Loucy (cell line): ENCODE measurements around the gene MAD2L1BP.

ENCODE experiments used
- H2AFZ ChIP-seq: fragments of 200-600 bp; sonication (generic); 2 replicates; pipeline ENCODE4 v1.6.0; 2016; ENCODE audit warnings: antibody characterized with exemption, mild to moderate bottlenecking, low read length, moderate library complexity
- H3F3A ChIP-seq: fragments of 200-600 bp; 2 replicates; pipeline ENCODE4 v1.6.0; 2016; ENCODE audit warnings: antibody characterized with exemption, low read depth, mild to moderate bottlenecking
- H3K27me3 ChIP-seq: fragments of 200-600 bp; sonication (generic); 2 replicates; pipeline ENCODE4 v1.6.1; 2014; ENCODE audit warnings: low read length, mild to moderate bottlenecking; ENCODE audit not compliant: insufficient read depth, poor library complexity, severe bottlenecking
- H3K36me3 ChIP-seq: fragments of 200-600 bp; sonication (generic); 2 replicates; pipeline ENCODE4 v1.6.1; 2016; ENCODE audit warnings: low read length; ENCODE audit not compliant: insufficient read depth
- H3K4me1 ChIP-seq: fragments of 200-600 bp; sonication (generic); 2 replicates; pipeline ENCODE4 v1.5.1; 2014; ENCODE audit warnings: low read length, mild to moderate bottlenecking; ENCODE audit not compliant: insufficient read depth, poor library complexity, severe bottlenecking
- H3K4me2 ChIP-seq: fragments of 200-600 bp; sonication (generic); 2 replicates; pipeline ENCODE4 v1.6.0; 2014; ENCODE audit warnings: antibody characterized with exemption, low read length, low read depth, mild to moderate bottlenecking; ENCODE audit not compliant: poor library complexity, severe bottlenecking
- H3K4me3 ChIP-seq: fragments of 200-600 bp; sonication (generic); 2 replicates; pipeline ENCODE4 v1.5.1; 2014; ENCODE audit warnings: low read length, mild to moderate bottlenecking, mixed read lengths; ENCODE audit not compliant: poor library complexity, severe bottlenecking
- H3K79me2 ChIP-seq: fragments of 200-600 bp; sonication (generic); 2 replicates; pipeline ENCODE4 v1.6.1; 2014; ENCODE audit warnings: low read length; ENCODE audit not compliant: insufficient read depth
- H3K9ac ChIP-seq: fragments of 200-600 bp; sonication (generic); 2 replicates; pipeline ENCODE4 v1.6.0; 2014; ENCODE audit warnings: mild to moderate bottlenecking, low read depth, low read length, moderate library complexity; ENCODE audit not compliant: poor library complexity, severe bottlenecking
- H3K9me2 ChIP-seq: fragments of 200-600 bp; sonication (generic); replicated peaks from 2 replicates; pipeline ENCODE4 v1.6.1; 2016; ENCODE audit warnings: low read depth, low read length, mixed read lengths
- H3K9me3 ChIP-seq: fragments of 200-600 bp; sonication (generic); 2 replicates; pipeline ENCODE4 v1.6.1; 2014; ENCODE audit warnings: mild to moderate bottlenecking, antibody characterized with exemption, low read length, low read depth; ENCODE audit not compliant: insufficient read depth
- H4K20me1 ChIP-seq: fragments of 200-600 bp; sonication (generic); 2 replicates; pipeline ENCODE4 v1.6.0; 2014; ENCODE audit warnings: antibody characterized with exemption, low read length, mild to moderate bottlenecking; ENCODE audit not compliant: insufficient read depth, poor library complexity, severe bottlenecking
- CTCF ChIP-seq: fragments of 200-600 bp; sonication (generic); conservative IDR thresholded peaks from 2 replicates; pipeline ENCODE4 v1.5.1; 2014; ENCODE audit warnings: mild to moderate bottlenecking, antibody characterized with exemption, low read length
- EZH2phosphoT487 ChIP-seq: fragments of 200-600 bp; IDR thresholded peaks from 2 replicates; pipeline ENCODE4 v1.6.1; 2018; ENCODE audit warnings: antibody characterized with exemption, mild to moderate bottlenecking, moderate library complexity, borderline replicate concordance

The MAD2L1BP gene

GRCh38 chr6:43669050-43669921, 33.6 kb downstream of the MAD2L1BP start:
- no peak overlapping the region for H2AFZ ChIP-seq
- H3K9me2 ChIP-seq, result no peaks in the 10 kb centered on the region
- no peak for TF ChIP-seq CTCF
- no peak for TF ChIP-seq EZH2phosphoT487
- no peak overlapping the region for H3K9ac ChIP-seq
- no peak overlapping the region for H3K4me3 ChIP-seq
- peaks cover 33% of the 10 kb centered on the region; the same call in 1 of the 2 replicates for H3K36me3 ChIP-seq
- no peaks in the 10 kb centered on the region for H3K79me2 ChIP-seq
- H4K20me1 ChIP-seq, result no peaks in the 10 kb centered on the region
- no peaks in the 10 kb centered on the region for H3F3A ChIP-seq
- H3K4me1 ChIP-seq, result peaks cover 3% of the 10 kb centered on the region
- H3K9me3 ChIP-seq, result no peaks in the 10 kb centered on the region
- H3K4me2 ChIP-seq, result no peak overlapping the region
- H3K27me3 ChIP-seq, result no peaks in the 10 kb centered on the region

GRCh38 chr6:43669922-43670622, 34.4 kb downstream of the MAD2L1BP start:
- Histone ChIP-seq H4K20me1 (no peaks in the 10 kb centered on the region), H3K9ac (no peak overlapping the region), H3K9me2 (no peaks in the 10 kb centered on the region), H3F3A (no peaks in the 10 kb centered on the region), H3K4me2 (no peak overlapping the region), H3K36me3 (peaks cover 40% of the 10 kb centered on the region; the same call in 1 of the 2 replicates), H3K79me2 (no peaks in the 10 kb centered on the region), H3K4me3 (no peak overlapping the region), H3K27me3 (no peaks in the 10 kb centered on the region), H3K9me3 (no peaks in the 10 kb centered on the region), H2AFZ (no peak overlapping the region), H3K4me1 (peaks cover 3% of the 10 kb centered on the region)
- TF ChIP-seq CTCF (no peak), EZH2phosphoT487 (no peak)

DNA sequence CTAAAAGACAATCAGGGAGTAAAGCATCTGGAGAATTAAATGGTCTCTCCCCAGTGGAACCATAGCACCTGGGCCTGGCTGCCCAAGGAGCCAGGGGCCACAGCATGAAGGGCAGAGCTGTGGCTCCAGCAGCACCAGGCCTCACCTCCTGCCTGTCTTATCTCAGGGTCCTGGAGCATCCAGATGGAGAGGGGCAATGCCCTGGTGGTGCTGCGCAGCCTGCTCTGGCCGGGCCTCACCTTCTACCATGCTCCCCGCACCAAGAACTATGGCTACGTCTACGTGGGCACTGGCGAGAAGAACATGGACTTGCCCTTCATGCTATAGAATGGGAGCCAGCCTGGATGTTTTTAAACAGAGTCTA, 35.0 kb downstream of the MAD2L1BP start:
- H2AFZ ChIP-seq, result no peak overlapping the region
- no peaks in the 10 kb centered on the region for H3K9me2 ChIP-seq
- H3K36me3 ChIP-seq, result peaks cover 46% of the 10 kb centered on the region; the same call in 1 of the 2 replicates
- H3K9ac ChIP-seq, result no peak overlapping the region
- no peaks in the 10 kb centered on the region for H3K9me3 ChIP-seq
- no peak overlapping the region for H3K4me2 ChIP-seq
- H4K20me1 ChIP-seq, result no peaks in the 10 kb centered on the region
- H3K79me2 ChIP-seq, result no peaks in the 10 kb centered on the region
- no peaks in the 10 kb centered on the region for H3F3A ChIP-seq
- H3K27me3 ChIP-seq, result no peaks in the 10 kb centered on the region
- H3K4me1 ChIP-seq, result peaks cover 3% of the 10 kb centered on the region
- no peak overlapping the region for H3K4me3 ChIP-seq
- TF ChIP-seq EZH2phosphoT487 (no peak), CTCF (no peak)
